ENCODE results near the gene MOV10L1.

GRCh38 chr22:50134481-50134880 lies 44.7 kb downstream of the MOV10L1 start:
- TF ChIP-seq CTCF (conservative IDR thresholded peaks at IDR 0.05; ENCODE audit: low read length): no peak
- no peak for TF ChIP-seq EZH2phosphoT487 (IDR thresholded peaks at IDR 0.05; ENCODE audit: borderline replicate concordance, low read depth, low read length)
